ENCODE data around the gene ATP7B. TPM values are rescaled to one million over a fixed set of nuclear protein-coding genes. Genes with fewer than 3 reads are reported as not detected.

ATP7B gene
- total and polyA plus RNA-seq, 2 experiments from 2014 or later: 2.2 to 12.8 TPM

DNA sequence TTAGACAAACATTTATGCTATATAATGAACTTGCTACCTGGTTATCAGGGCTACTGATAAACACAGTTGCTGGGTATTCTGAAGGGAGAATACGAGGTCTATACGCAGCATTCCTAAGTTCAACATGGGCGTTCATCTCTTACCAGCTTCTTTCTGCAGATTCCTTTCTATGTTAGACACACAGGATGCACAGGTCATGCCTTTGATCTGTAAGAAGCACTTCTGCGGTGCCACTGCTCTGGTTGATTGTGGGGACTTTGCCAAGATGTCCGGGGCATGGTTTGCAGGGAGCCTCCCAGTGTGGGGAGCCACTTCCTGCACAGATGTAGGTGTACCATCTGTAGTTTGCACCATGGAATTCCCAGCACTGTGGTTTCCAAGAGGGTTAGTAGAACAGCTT is 40.9 kb downstream of the ATP7B start (continued):
- no peak for TF ChIP-seq NANOG (IDR thresholded peaks at IDR 0.05; ENCODE audit: borderline replicate concordance)
- TF ChIP-seq, protein P1, sequence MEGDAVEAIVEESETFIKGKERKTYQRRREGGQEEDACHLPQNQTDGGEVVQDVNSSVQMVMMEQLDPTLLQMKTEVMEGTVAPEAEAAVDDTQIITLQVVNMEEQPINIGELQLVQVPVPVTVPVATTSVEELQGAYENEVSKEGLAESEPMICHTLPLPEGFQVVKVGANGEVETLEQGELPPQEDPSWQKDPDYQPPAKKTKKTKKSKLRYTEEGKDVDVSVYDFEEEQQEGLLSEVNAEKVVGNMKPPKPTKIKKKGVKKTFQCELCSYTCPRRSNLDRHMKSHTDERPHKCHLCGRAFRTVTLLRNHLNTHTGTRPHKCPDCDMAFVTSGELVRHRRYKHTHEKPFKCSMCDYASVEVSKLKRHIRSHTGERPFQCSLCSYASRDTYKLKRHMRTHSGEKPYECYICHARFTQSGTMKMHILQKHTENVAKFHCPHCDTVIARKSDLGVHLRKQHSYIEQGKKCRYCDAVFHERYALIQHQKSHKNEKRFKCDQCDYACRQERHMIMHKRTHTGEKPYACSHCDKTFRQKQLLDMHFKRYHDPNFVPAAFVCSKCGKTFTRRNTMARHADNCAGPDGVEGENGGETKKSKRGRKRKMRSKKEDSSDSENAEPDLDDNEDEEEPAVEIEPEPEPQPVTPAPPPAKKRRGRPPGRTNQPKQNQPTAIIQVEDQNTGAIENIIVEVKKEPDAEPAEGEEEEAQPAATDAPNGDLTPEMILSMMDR (conservative IDR thresholded peaks at IDR 0.05; ENCODE audit: low read depth in 2 of 2): no peak
- TF ChIP-seq EZH2 (IDR thresholded peaks at IDR 0.05; ENCODE audit: low read depth, unreplicated experiment): no peak
- TF ChIP-seq, protein P2, sequence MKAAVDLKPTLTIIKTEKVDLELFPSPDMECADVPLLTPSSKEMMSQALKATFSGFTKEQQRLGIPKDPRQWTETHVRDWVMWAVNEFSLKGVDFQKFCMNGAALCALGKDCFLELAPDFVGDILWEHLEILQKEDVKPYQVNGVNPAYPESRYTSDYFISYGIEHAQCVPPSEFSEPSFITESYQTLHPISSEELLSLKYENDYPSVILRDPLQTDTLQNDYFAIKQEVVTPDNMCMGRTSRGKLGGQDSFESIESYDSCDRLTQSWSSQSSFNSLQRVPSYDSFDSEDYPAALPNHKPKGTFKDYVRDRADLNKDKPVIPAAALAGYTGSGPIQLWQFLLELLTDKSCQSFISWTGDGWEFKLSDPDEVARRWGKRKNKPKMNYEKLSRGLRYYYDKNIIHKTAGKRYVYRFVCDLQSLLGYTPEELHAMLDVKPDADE (IDR thresholded peaks at IDR 0.05): no peak
- no peak for TF ChIP-seq ZNF331 (CRISPR knock-in tag; IDR thresholded peaks at IDR 0.05; ENCODE audit: low read depth)
- TF ChIP-seq, protein P3, sequence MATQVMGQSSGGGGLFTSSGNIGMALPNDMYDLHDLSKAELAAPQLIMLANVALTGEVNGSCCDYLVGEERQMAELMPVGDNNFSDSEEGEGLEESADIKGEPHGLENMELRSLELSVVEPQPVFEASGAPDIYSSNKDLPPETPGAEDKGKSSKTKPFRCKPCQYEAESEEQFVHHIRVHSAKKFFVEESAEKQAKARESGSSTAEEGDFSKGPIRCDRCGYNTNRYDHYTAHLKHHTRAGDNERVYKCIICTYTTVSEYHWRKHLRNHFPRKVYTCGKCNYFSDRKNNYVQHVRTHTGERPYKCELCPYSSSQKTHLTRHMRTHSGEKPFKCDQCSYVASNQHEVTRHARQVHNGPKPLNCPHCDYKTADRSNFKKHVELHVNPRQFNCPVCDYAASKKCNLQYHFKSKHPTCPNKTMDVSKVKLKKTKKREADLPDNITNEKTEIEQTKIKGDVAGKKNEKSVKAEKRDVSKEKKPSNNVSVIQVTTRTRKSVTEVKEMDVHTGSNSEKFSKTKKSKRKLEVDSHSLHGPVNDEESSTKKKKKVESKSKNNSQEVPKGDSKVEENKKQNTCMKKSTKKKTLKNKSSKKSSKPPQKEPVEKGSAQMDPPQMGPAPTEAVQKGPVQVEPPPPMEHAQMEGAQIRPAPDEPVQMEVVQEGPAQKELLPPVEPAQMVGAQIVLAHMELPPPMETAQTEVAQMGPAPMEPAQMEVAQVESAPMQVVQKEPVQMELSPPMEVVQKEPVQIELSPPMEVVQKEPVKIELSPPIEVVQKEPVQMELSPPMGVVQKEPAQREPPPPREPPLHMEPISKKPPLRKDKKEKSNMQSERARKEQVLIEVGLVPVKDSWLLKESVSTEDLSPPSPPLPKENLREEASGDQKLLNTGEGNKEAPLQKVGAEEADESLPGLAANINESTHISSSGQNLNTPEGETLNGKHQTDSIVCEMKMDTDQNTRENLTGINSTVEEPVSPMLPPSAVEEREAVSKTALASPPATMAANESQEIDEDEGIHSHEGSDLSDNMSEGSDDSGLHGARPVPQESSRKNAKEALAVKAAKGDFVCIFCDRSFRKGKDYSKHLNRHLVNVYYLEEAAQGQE (IDR thresholded peaks at IDR 0.05; ENCODE audit: unreplicated experiment): no peak
- no peak for TF ChIP-seq POLR2AphosphoS5 (IDR thresholded peaks at IDR 0.05; ENCODE audit: low read depth)
- TF ChIP-seq JUNB (IDR thresholded peaks at IDR 0.05; ENCODE audit: unreplicated experiment): no peak
- TF ChIP-seq ZNF114 (CRISPR knock-in tag; IDR thresholded peaks at IDR 0.05): no peak
- no peak for TF ChIP-seq EZH2phosphoT487 (IDR thresholded peaks at IDR 0.05; ENCODE audit: unreplicated experiment)
- TF ChIP-seq STAT1 (IDR thresholded peaks at IDR 0.05; ENCODE audit: unreplicated experiment): no peak

DNA sequence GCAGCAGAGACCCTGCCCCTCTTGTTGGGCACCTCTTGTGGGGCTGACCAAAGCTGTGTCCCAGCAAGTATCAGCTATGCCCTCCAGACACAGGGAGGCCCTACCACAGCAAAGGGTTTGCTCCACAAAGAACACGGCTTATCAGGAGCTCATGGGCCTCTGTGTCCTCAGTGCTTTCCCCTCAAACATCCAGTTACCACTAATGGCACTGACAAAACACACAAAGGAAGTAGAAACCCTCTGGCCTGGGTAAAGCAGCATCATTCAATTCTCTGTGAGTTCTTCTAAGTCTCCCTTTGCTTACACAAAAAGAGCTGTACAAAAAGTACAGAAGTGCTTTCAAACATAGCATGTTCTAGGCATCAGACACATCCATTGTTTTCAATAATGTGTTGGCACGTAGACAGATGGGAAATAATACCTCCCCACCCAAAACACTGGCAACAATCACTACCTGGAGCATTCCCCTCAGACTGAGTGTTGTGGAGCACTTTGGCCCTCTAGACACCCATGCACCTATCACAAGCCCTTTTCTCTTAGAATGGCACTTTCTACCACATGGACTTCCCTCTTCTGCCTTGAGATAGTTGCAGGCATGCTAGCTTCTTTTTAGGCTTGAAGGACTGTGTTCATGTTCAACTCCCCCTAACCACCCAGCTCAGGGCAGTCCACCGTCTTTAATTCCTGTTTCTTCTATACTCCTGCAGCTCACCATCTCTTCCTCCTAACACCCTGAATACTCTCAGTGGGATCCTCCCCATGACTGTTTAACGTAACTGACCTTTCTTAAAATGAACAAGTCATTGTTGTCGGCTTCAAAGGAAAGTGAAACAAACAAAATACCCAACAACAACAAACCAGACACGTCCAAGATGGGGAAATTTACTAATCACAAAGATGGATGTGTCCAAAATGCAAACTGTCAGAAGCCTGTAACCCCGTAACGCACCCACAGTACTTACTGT is 43.5 kb downstream of the ATP7B start:
- no peak overlapping the region for H3K27ac Mint-ChIP-seq
- H3K9me3 Mint-ChIP-seq: no peaks in the 10 kb centered on the region
- peaks cover 9% of the 10 kb centered on the region for H3K27me3 Mint-ChIP-seq (ENCODE audit: insufficient read depth, low read depth, poor library complexity)
- no peaks in the 10 kb centered on the region for H3K9me2 ChIP-seq (ENCODE audit: insufficient read depth)
- no peak overlapping the region for H3K4me3 ChIP-seq
- no peaks in the 10 kb centered on the region for H3K36me3 Mint-ChIP-seq (ENCODE audit: low read depth)
- H3K4me1 ChIP-seq (ENCODE audit: insufficient read depth): no peaks in the 10 kb centered on the region
- no peaks in the 10 kb centered on the region for H3K4me1 Mint-ChIP-seq
- DNase-seq (ENCODE audit: low spot score) (no peak), ATAC-seq (no peak)
- no peak overlapping the region for H3K4me3 Mint-ChIP-seq
- no peak overlapping the region for H3K4me2 ChIP-seq
- H2AFZ ChIP-seq: no peak overlapping the region
- no peak overlapping the region for H3K27ac ChIP-seq (ENCODE audit: low read depth)
- H3K27me3 ChIP-seq (ENCODE audit: insufficient read depth): no peaks in the 10 kb centered on the region
- no peaks in the 10 kb centered on the region for H4K20me1 ChIP-seq (replicated peaks; ENCODE audit: insufficient read depth)
- H3F3A ChIP-seq (replicated peaks; ENCODE audit: low read depth): no peaks in the 10 kb centered on the region
- no peaks in the 10 kb centered on the region for H3K36me3 ChIP-seq (ENCODE audit: insufficient read depth)
- no peaks in the 10 kb centered on the region for H3K79me2 ChIP-seq (replicated peaks; ENCODE audit: insufficient read depth)
- TF ChIP-seq CREB1 (CRISPR knock-in tag; IDR thresholded peaks at IDR 0.05; ENCODE audit: low read depth) (no peak), STAT1 (IDR thresholded peaks at IDR 0.05; ENCODE audit: unreplicated experiment) (no peak), ZNF114 (CRISPR knock-in tag; IDR thresholded peaks at IDR 0.05) (no peak), JUNB (IDR thresholded peaks at IDR 0.05; ENCODE audit: unreplicated experiment) (no peak), EZH2 (IDR thresholded peaks at IDR 0.05; ENCODE audit: low read depth, unreplicated experiment) (no peak), EZH2phosphoT487 (IDR thresholded peaks at IDR 0.05; ENCODE audit: unreplicated experiment) (no peak), NANOG (IDR thresholded peaks at IDR 0.05; ENCODE audit: borderline replicate concordance) (no peak)
- TF ChIP-seq, protein P2 (IDR thresholded peaks at IDR 0.05): no peak
- TF ChIP-seq, protein P3 (IDR thresholded peaks at IDR 0.05; ENCODE audit: unreplicated experiment): no peak
